Gastroesophageal sphincter (tissue), 4 donors: ENCODE measurements around the gene ZBED3. TPM values are rescaled to one million over a fixed set of nuclear protein-coding genes. Genes with fewer than 3 reads are reported as not detected.

ENCODE experiments used
- ATAC-seq: fragments of 150-250 bp; one replicate; pipeline ENCODE4 v1.9.1; 2016; ENCODE audit warnings: mild to moderate bottlenecking, moderate library complexity
- H3K27ac ChIP-seq, 4 donors: fragments of 200-600 bp; sonication (generic) in 3 of 4; 1 replicate in 3 of 4; 2 replicates in 1 of 4; pipeline ENCODE4 v1.5.1; 2016 to 2019
- H3K27me3 ChIP-seq: fragments of 200-600 bp; sonication (generic); one replicate; pipeline ENCODE4 v1.5.1; 2019
- H3K36me3 ChIP-seq, 2 donors: fragments of 200-600 bp; sonication (generic); one replicate each; pipeline ENCODE4 v1.5.1; 2019; ENCODE audit warnings: control low read depth in 1 of 2
- H3K4me1 ChIP-seq, 3 donors: fragments of 200-600 bp; sonication (generic); 1 replicate in 2 of 3; 2 replicates in 1 of 3; pipeline ENCODE4 v1.5.1; 2016 to 2019; ENCODE audit warnings: control low read depth in 2 of 3
- H3K4me3 ChIP-seq, 2 donors: fragments of 200-600 bp; sonication (generic); one replicate each; pipeline ENCODE4 v1.5.1; 2019; ENCODE audit warnings: mild to moderate bottlenecking in 1 of 2, moderate library complexity in 1 of 2
- H3K9me3 ChIP-seq, 3 donors: fragments of 200-600 bp; sonication (generic); one replicate each; pipeline ENCODE4 v1.5.1; 2017 to 2019; ENCODE audit warnings: control low read depth in 2 of 3
- EP300 ChIP-seq: sonication (generic); formaldehyde crosslinking; IDR thresholded peaks from one replicate; pipeline ENCODE4 v1.6.1; 2017; ENCODE audit warnings: antibody characterized with exemption, mild to moderate bottlenecking
- POLR2A ChIP-seq, 2 donors: fragments of 450-650 bp; IDR thresholded peaks; one replicate each; pipeline ENCODE4 v1.6.1; 2017; ENCODE audit warnings: antibody characterized with exemption in 2 of 2, mild to moderate bottlenecking in 2 of 2, moderate library complexity in 1 of 2
- POLR2AphosphoS5 ChIP-seq: sonication (generic); formaldehyde crosslinking; IDR thresholded peaks from one replicate; pipeline ENCODE4 v1.6.1; 2017; ENCODE audit warnings: antibody characterized with exemption
- WGBS, 2 donors: methylation state at CpG; one replicate each; pipeline ENCODE4 v1.1.5; 2018; ENCODE audit warnings: low coverage in 1 of 2; 5-methylcytosine and 5-hydroxymethylcytosine counted together
- total RNA-seq, 4 donors: library from RNA; depleted of rRNA; stranded (reverse); fragments of >200 nt; gene quantifications; one replicate each; pipeline ENCODE4 v1.1.0, GENCODE V29; 2016
- TF ChIP-seq, protein P1 (sequence below), 4 experiments: fragments of 200-600 bp in 2 of 4; fragments of 450-650 bp in 2 of 4; sonication (generic) in 1 of 4; IDR thresholded peaks; one replicate each; pipeline ENCODE4 v1.5.1; 2017 to 2019; ENCODE audit warnings: antibody characterized with exemption in 4 of 4, mild to moderate bottlenecking in 2 of 4, moderate library complexity in 2 of 4

The ZBED3 gene
- total RNA-seq, 4 donors from 2014 or later, result 3.2 to 16.2 (median 9.2) TPM

GRCh38 chr5:77104813-77105212, 17.7 kb upstream of the ZBED3 start:
- H3K36me3 ChIP-seq, result peaks cover 0 to 22% of the 10 kb centered on the region in 2 donors
- no peak overlapping the region for H3K4me3 ChIP-seq
- no peaks in the 10 kb centered on the region for H3K4me1 ChIP-seq
- H3K27ac ChIP-seq, result no peak overlapping the region
- no peaks in the 10 kb centered on the region for H3K9me3 ChIP-seq
- TF ChIP-seq, protein P1, sequence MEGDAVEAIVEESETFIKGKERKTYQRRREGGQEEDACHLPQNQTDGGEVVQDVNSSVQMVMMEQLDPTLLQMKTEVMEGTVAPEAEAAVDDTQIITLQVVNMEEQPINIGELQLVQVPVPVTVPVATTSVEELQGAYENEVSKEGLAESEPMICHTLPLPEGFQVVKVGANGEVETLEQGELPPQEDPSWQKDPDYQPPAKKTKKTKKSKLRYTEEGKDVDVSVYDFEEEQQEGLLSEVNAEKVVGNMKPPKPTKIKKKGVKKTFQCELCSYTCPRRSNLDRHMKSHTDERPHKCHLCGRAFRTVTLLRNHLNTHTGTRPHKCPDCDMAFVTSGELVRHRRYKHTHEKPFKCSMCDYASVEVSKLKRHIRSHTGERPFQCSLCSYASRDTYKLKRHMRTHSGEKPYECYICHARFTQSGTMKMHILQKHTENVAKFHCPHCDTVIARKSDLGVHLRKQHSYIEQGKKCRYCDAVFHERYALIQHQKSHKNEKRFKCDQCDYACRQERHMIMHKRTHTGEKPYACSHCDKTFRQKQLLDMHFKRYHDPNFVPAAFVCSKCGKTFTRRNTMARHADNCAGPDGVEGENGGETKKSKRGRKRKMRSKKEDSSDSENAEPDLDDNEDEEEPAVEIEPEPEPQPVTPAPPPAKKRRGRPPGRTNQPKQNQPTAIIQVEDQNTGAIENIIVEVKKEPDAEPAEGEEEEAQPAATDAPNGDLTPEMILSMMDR (IDR thresholded peaks at IDR 0.05), result no peak
- TF ChIP-seq POLR2AphosphoS5 (no peak), POLR2A (IDR thresholded peaks at IDR 0.05) (no peak), EP300 (no peak)
- H3K27me3 ChIP-seq, result no peaks in the 10 kb centered on the region
- no peak for ATAC-seq

- TF ChIP-seq, protein P1 (IDR thresholded peaks at IDR 0.05), result no peak
- TF ChIP-seq POLR2A (IDR thresholded peaks at IDR 0.05), result no peak
- TF ChIP-seq POLR2AphosphoS5, result no peak
- no peak for ATAC-seq
- H3K27ac ChIP-seq, result no peak overlapping the region
- H3K4me1 ChIP-seq, result no peaks in the 10 kb centered on the region
- H3K4me3 ChIP-seq, result no peak overlapping the region
- peaks cover 0 to 22% of the 10 kb centered on the region in 2 donors for H3K36me3 ChIP-seq
- H3K9me3 ChIP-seq, result no peaks in the 10 kb centered on the region
- no peaks in the 10 kb centered on the region for H3K27me3 ChIP-seq
- WGBS, 2 donors, result 100% methylated on average over 1 of the region's 1 CpG; no CpG with 5 or more reads in 1 of the 2 donors
These were observed 16.4 kb upstream of the ZBED3 start for GRCh38 chr5:77103457-77103856.

- Histone ChIP-seq H3K4me1 (no peaks in the 10 kb centered on the region), H3K4me3 (no peak overlapping the region), H3K36me3 (peaks cover 0 to 22% of the 10 kb centered on the region in 2 donors), H3K27ac (no peak overlapping the region), H3K9me3 (no peaks in the 10 kb centered on the region), H3K27me3 (no peaks in the 10 kb centered on the region)
- TF ChIP-seq POLR2A (IDR thresholded peaks at IDR 0.05), result no peak
- TF ChIP-seq EP300, result no peak
- TF ChIP-seq, protein P1 (IDR thresholded peaks at IDR 0.05), result no peak
- TF ChIP-seq POLR2AphosphoS5, result no peak
- WGBS, 2 donors, result 94 to 100% methylated on average over 3 to 4 of the region's 7 CpGs
- no peak for ATAC-seq
These were observed 15.5 kb upstream of the ZBED3 start for GRCh38 chr5:77102549-77102948.

DNA sequence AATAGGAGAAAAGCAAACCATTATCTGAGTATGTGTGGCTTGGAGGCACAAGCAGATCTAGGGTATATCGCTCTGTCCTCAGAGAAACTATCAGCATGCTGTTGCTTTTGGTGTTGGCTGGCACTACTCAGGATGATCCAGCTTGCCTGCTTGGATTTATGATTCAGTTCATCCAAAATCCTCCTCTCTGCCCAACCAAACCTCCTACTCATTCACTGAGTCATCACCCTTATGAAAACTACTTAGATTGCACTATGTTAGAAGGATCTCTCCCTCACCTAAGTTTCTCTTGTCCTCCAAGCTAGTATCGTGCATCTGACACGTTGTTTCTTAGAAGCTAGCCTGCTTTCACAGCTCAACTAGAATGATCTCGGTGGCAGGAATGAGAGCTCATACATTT, 14.2 kb upstream of the ZBED3 start:
- Histone ChIP-seq H3K9me3 (no peaks in the 10 kb centered on the region), H3K27ac (no peak overlapping the region), H3K4me3 (no peak overlapping the region), H3K4me1 (no peaks in the 10 kb centered on the region), H3K27me3 (no peaks in the 10 kb centered on the region), H3K36me3 (peaks cover 0 to 22% of the 10 kb centered on the region in 2 donors)
- ATAC-seq, result no peak
- WGBS, 2 donors, result 77 to 80% methylated on average over 3 to 4 of the region's 4 CpGs
- TF ChIP-seq POLR2A (IDR thresholded peaks at IDR 0.05), result no peak
- TF ChIP-seq POLR2AphosphoS5, result no peak
- TF ChIP-seq, protein P1 (IDR thresholded peaks at IDR 0.05), result no peak
- TF ChIP-seq EP300, result no peak

DNA sequence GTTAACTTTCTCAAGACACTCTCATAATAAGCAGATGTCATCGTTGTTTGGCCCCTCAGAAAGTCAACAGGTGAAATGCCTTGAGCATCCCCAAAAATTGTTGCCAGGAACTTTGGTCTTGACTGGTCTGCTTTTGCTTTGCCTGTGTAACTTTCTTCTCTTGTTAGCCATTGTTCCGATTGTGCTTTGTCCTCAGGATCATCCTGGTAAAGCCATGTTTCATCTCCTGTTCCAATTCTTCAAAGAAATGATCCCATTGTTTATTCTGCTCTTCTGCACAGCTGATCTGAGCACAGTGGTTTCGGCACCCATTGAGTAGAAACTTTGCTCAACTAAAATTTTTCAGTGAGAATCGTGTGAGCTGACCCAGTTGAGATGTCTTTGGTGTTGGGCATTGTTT, 8.1 kb upstream of the ZBED3 start:
- Histone ChIP-seq H3K4me3 (no peak overlapping the region), H3K4me1 (no peaks in the 10 kb centered on the region), H3K27ac (no peak overlapping the region), H3K27me3 (no peaks in the 10 kb centered on the region), H3K9me3 (no peaks in the 10 kb centered on the region), H3K36me3 (peaks cover 0 to 4% of the 10 kb centered on the region in 2 donors)
- 75 to 94% methylated on average over 3 to 4 of the region's 4 CpGs for WGBS, 2 donors
- TF ChIP-seq POLR2AphosphoS5 (no peak), EP300 (no peak), POLR2A (IDR thresholded peaks at IDR 0.05) (no peak)
- TF ChIP-seq, protein P1 (IDR thresholded peaks at IDR 0.05), result no peak
- ATAC-seq, result no peak
